H1 (cell line): Measurements from ENCODE around the gene IRAK3. TPM values are rescaled to one million over a fixed set of nuclear protein-coding genes. Genes with fewer than 3 reads are reported as not detected.

ENCODE experiments used
- BACH1 ChIP-seq: IDR thresholded peaks from 2 replicates; pipeline ENCODE4 v1.6.1; 2012; ENCODE audit warnings: low read length, improper control_type of control experiment
- CHD7 ChIP-seq: fragments of 300-600 bp; sonication (generic); IDR thresholded peaks from 2 replicates; pipeline ENCODE4 v1.7.1; 2012; ENCODE audit warnings: low read length, moderate library complexity, mild to moderate bottlenecking, inconsistent platforms; ENCODE audit not compliant: insufficient replicate concordance
- MAFK ChIP-seq: IDR thresholded peaks from 2 replicates; pipeline ENCODE4 v1.6.1; 2012; ENCODE audit warnings: low read depth, mild to moderate bottlenecking, improper control_type of control experiment, low read length
- RBBP5 ChIP-seq: IDR thresholded peaks from 2 replicates; pipeline ENCODE4 v1.7.1; 2012; ENCODE audit warnings: low read depth, mild to moderate bottlenecking, inconsistent platforms, low read length, moderate library complexity, borderline replicate concordance
- SRF ChIP-seq: IDR thresholded peaks from 2 replicates; pipeline ENCODE4 v1.6.1; 2011; ENCODE audit warnings: mild to moderate bottlenecking, low read depth, low read length, moderate library complexity
- TBP ChIP-seq: IDR thresholded peaks from 2 replicates; pipeline ENCODE4 v1.6.1; 2011; ENCODE audit warnings: low read depth, low read length, improper control_type of control experiment
- polyA plus RNA-seq, 7 experiments: library from polyadenylated mRNA; depleted of rRNA in 3 of 7; stranded (reverse) in 5 of 7; unstranded in 2 of 7; fragments of >200 nt in 5 of 7; fragments of 200-250 nt in 2 of 7; gene quantifications; 1 replicate in 5 of 7; 2 replicates in 1 of 7; 4 replicates in 1 of 7; pipeline versions ENCODE4 v1.2.1 to v1.2.3, GENCODE V29; 2011 to 2013; ENCODE audit warnings: missing spikeins in 2 of 7, mixed read lengths in 2 of 7
- total RNA-seq: library from RNA; stranded (reverse); fragmentation: NEBNext Ultra II Directional; extraction: Animal tissue kit (Norgen Biotek cat#: 25700); gene quantifications from 2 replicates; pipeline ENCODE4 v1.2.1, GENCODE V29; 2021

The IRAK3 gene
- total and polyA plus RNA-seq, 2 of the 8 experiments (the other 6 are each of a cell fraction or from before 2014, with no cell fraction given) = 0.51 to 2.2 TPM

GRCh38 chr12:66269142-66269541 lies 80.1 kb downstream of the IRAK3 start (continued):
- TF ChIP-seq CHD7 = no peak
- no peak for TF ChIP-seq MAFK
- TF ChIP-seq BACH1 = no peak
- no peak for TF ChIP-seq TBP
- no peak for TF ChIP-seq SRF
- TF ChIP-seq RBBP5 = no peak
